ENCODE measurements around the gene NT5C1B.

DNA sequence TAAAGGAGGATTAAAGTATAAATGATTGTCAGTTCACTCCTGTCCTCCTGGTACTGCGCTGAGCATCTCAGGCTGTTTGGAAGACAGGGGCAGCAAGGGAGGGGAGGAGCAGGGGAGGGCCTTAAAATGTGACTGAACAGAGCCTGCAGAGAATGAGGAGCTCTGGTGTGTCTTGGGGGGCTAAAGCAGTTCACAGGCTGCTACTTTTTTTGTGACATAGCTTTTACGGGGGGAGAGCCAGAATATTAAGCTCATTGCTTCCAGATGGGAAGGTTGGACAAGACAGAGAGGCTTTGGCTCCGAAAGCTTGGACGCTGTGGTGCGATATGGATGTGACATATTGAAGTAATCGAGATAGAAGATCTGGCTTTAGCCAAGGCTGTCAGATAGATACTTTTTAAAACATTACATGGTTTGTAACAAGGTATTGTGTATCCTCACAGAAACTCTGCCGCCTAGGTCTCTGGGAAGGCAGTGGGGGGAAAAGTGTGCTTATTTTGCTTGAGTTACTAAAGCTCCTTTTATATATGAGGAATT is 69.4 kb downstream of the NT5C1B start:
- TF ChIP-seq EP300 (conservative IDR thresholded peaks at IDR 0.05; ENCODE audit: poor library complexity, severe bottlenecking), result no peak
- TF ChIP-seq, protein P1, sequence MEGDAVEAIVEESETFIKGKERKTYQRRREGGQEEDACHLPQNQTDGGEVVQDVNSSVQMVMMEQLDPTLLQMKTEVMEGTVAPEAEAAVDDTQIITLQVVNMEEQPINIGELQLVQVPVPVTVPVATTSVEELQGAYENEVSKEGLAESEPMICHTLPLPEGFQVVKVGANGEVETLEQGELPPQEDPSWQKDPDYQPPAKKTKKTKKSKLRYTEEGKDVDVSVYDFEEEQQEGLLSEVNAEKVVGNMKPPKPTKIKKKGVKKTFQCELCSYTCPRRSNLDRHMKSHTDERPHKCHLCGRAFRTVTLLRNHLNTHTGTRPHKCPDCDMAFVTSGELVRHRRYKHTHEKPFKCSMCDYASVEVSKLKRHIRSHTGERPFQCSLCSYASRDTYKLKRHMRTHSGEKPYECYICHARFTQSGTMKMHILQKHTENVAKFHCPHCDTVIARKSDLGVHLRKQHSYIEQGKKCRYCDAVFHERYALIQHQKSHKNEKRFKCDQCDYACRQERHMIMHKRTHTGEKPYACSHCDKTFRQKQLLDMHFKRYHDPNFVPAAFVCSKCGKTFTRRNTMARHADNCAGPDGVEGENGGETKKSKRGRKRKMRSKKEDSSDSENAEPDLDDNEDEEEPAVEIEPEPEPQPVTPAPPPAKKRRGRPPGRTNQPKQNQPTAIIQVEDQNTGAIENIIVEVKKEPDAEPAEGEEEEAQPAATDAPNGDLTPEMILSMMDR (IDR thresholded peaks at IDR 0.05; ENCODE audit: poor library complexity, severe bottlenecking), result no peak
- TF ChIP-seq, protein P2, sequence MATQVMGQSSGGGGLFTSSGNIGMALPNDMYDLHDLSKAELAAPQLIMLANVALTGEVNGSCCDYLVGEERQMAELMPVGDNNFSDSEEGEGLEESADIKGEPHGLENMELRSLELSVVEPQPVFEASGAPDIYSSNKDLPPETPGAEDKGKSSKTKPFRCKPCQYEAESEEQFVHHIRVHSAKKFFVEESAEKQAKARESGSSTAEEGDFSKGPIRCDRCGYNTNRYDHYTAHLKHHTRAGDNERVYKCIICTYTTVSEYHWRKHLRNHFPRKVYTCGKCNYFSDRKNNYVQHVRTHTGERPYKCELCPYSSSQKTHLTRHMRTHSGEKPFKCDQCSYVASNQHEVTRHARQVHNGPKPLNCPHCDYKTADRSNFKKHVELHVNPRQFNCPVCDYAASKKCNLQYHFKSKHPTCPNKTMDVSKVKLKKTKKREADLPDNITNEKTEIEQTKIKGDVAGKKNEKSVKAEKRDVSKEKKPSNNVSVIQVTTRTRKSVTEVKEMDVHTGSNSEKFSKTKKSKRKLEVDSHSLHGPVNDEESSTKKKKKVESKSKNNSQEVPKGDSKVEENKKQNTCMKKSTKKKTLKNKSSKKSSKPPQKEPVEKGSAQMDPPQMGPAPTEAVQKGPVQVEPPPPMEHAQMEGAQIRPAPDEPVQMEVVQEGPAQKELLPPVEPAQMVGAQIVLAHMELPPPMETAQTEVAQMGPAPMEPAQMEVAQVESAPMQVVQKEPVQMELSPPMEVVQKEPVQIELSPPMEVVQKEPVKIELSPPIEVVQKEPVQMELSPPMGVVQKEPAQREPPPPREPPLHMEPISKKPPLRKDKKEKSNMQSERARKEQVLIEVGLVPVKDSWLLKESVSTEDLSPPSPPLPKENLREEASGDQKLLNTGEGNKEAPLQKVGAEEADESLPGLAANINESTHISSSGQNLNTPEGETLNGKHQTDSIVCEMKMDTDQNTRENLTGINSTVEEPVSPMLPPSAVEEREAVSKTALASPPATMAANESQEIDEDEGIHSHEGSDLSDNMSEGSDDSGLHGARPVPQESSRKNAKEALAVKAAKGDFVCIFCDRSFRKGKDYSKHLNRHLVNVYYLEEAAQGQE (IDR thresholded peaks at IDR 0.05; ENCODE audit: borderline replicate concordance), result no peak

Data from neural cell (in vitro differentiated cells).